Heart right ventricle (tissue), 16 donors: Measurements from ENCODE around the gene FYB1. TPM values are rescaled to one million over a fixed set of nuclear protein-coding genes. Genes with fewer than 3 reads are reported as not detected.

Source experiments
- ATAC-seq, 8 donors: fragments of 200-7000 bp; cut with Tn5 transposase; one replicate each; pipeline ENCODE4 v1.9.1; 2020; ENCODE audit warnings: mild to moderate bottlenecking in 8 of 8, moderate library complexity in 8 of 8, moderate number of reproducible peaks in 1 of 8
- DNase-seq, 2 donors: peaks; one replicate each; pipeline ENCODE4 v3.0.0-alpha.2; 2020
- H3K27ac ChIP-seq, 10 donors: fragments of 200-600 bp; sonication (generic) in 2 of 10; one replicate each; pipeline versions ENCODE4 v1.5.0 to v1.8.0; 2020 to 2022; ENCODE audit warnings: mild to moderate bottlenecking in 3 of 10
- H3K27me3 ChIP-seq, 7 donors: fragments of 200-600 bp; one replicate each; pipeline ENCODE4 v1.8.0; 2021 to 2022; ENCODE audit warnings: mild to moderate bottlenecking in 2 of 7
- H3K36me3 ChIP-seq, 9 donors: fragments of 200-600 bp; sonication (generic) in 1 of 9; one replicate each; pipeline versions ENCODE4 v1.5.0 to v1.8.0; 2020 to 2022; ENCODE audit warnings: mild to moderate bottlenecking in 2 of 9
- H3K4me1 ChIP-seq, 9 donors: fragments of 200-600 bp; sonication (generic) in 1 of 9; one replicate each; pipeline versions ENCODE4 v1.5.0 to v1.8.0; 2020 to 2022; ENCODE audit warnings: mild to moderate bottlenecking in 4 of 9
- H3K4me3 ChIP-seq, 10 donors: fragments of 200-600 bp; sonication (generic) in 2 of 10; one replicate each; pipeline versions ENCODE4 v1.5.0 to v1.8.0; 2020 to 2022; ENCODE audit warnings: mild to moderate bottlenecking in 7 of 10, moderate library complexity in 2 of 10
- H3K9me3 ChIP-seq, 11 donors: fragments of 200-600 bp in 10 of 11; sonication (generic) in 2 of 11; one replicate each; pipeline versions ENCODE4 v1.5.0 to v1.8.0; 2013 to 2022; ENCODE audit warnings: mild to moderate bottlenecking in 2 of 11, control low read depth in 1 of 11, moderate library complexity in 1 of 11
- CTCF ChIP-seq, 9 donors: fragments of 200-600 bp; sonication (generic) in 2 of 9; IDR thresholded peaks; one replicate each; pipeline versions ENCODE4 v1.5.0 to v1.8.0; 2021 to 2022; ENCODE audit warnings: antibody characterized with exemption in 9 of 9, mild to moderate bottlenecking in 5 of 9, moderate library complexity in 1 of 9
- WGBS, 2 donors: extraction: QIAGEN DNeasy Blood & Tissue Kit; methylation state at CpG; one replicate each; pipeline ENCODE4 v1.1.7; 2013; ENCODE audit warnings: inconsistent platforms in 1 of 2; 5-methylcytosine and 5-hydroxymethylcytosine counted together
- intact Hi-C, 10 donors: fragments of 100-400 bp; cut with DNase I; formaldehyde crosslinking; loops; one replicate each; pipeline versions ENCODE4 v1.11.1 to v1.14.2; 2022
- polyA plus RNA-seq, 2 donors: library from polyadenylated mRNA; stranded (reverse); fragments of 200-250 nt; gene quantifications; one replicate each; pipeline ENCODE4 v1.2.3, GENCODE V29; 2013
- total RNA-seq, 10 donors: library from RNA; stranded (reverse); fragmentation: NEBNext Ultra II Directional in 3 of 10; extraction: Animal tissue kit (Norgen Biotek cat#: 25700) in 3 of 10; gene quantifications; one replicate each; pipeline versions ENCODE4 v1.2.1 to v1.2.4, GENCODE V29; 2021 to 2023
- donor health status: Arrhythmogenic right ventricular cardiomyopathy.
- donor health status: ischemic (EF 13 %, LVEDD 7.1; RV severe dilation, severe dysfunction).
- donor health status: healthy with polysubstance abuse.
- donor health status: DM: no; HTN: yes; CAD: no.
- donor health status: DM: no; HTN: no; CAD: no.
- donor health status: ischemic (EF 25% LVEDD 6.9; RV normal size, moderate dysfunction).
- donor health status: ischemic (EF 25% LVEDD 5.7; RV mildly dilated, moderate dysfunction).
- donor health status: healthy.
- donor health status: DM: yes; HTN: yes; CAD: no.
- donor health status: Ischemic cardiomyopathy.
- donor health status: ischemic (EF 35%, LVEDD 5.7; RV mildly dilated, moderate dysfunction).
- donor health status: nonischemic (EF 11% LVEDD 7.7; RV severe dilation, severe dysfunction).
- donor health status: DM: yes; HTN: yes; CAD: no.
- donor health status: PGD.
- donor health status: ischemic (EF 29% LVEDD 5.4; RV normal size, mild dysfunction).
- donor health status: nonischemic (EF 23%, LVEDD 6.1; RV moderate dilation, normal function).

Gene FYB1
- total and polyA plus RNA-seq, 12 donors, result 0.61 to 33.8 (median 2.3) TPM

GRCh38 chr5:39116344-39117170 lies 102.8 kb downstream of the FYB1 start:
- peaks cover 0 to 7% (median 0%) of the 10 kb centered on the region in 9 donors for H3K4me1 ChIP-seq
- intact Hi-C loops, result no loop called here
- ATAC-seq, result no peak
- peaks cover 0 to 98% (median 0%) of the 10 kb centered on the region in 9 donors for H3K36me3 ChIP-seq
- H3K4me3 ChIP-seq, result no peak overlapping the region
- H3K27me3 ChIP-seq, result peaks cover 0 to 4% (median 0%) of the 10 kb centered on the region in 7 donors
- no peak for DNase-seq
- H3K9me3 ChIP-seq, result no peaks in the 10 kb centered on the region
- no peak overlapping the region for H3K27ac ChIP-seq
- 90 to 92% methylated on average over 3 of the region's 3 CpGs for WGBS, 2 donors
- TF ChIP-seq CTCF (IDR thresholded peaks at IDR 0.05), result no peak

- H3K4me3 ChIP-seq, result no peak overlapping the region
- peaks cover 0 to 98% (median 0%) of the 10 kb centered on the region in 9 donors for H3K36me3 ChIP-seq
- 61 to 72% methylated on average over 5 of the region's 5 CpGs for WGBS, 2 donors
Measured at GRCh38 chr5:39115644-39116343, 103.6 kb downstream of the FYB1 start.

GRCh38 chr5:39114155-39114554 lies 105.2 kb downstream of the FYB1 start:
- DNase-seq (no peak), ATAC-seq (no peak)
- intact Hi-C loops, result no loop called here
- peaks cover 0 to 98% (median 0%) of the 10 kb centered on the region in 9 donors for H3K36me3 ChIP-seq
- H3K4me3 ChIP-seq, result no peak overlapping the region
- H3K27me3 ChIP-seq, result peaks cover 0 to 4% (median 0%) of the 10 kb centered on the region in 7 donors
- TF ChIP-seq CTCF (IDR thresholded peaks at IDR 0.05), result no peak
- H3K9me3 ChIP-seq, result no peaks in the 10 kb centered on the region
- 85 to 87% methylated on average over 4 of the region's 4 CpGs for whole genome bisulfite sequencing, 2 donors
- peaks cover 0 to 7% (median 0%) of the 10 kb centered on the region in 9 donors for H3K4me1 ChIP-seq
- no peak overlapping the region for H3K27ac ChIP-seq

More at GRCh38 chr5:39115644-39116343, 103.6 kb downstream of the FYB1 start:
- intact Hi-C loops, result no loop called here
- Histone ChIP-seq H3K9me3 (no peaks in the 10 kb centered on the region), H3K4me1 (peaks cover 0 to 7% (median 0%) of the 10 kb centered on the region in 9 donors), H3K27me3 (peaks cover 0 to 4% (median 0%) of the 10 kb centered on the region in 7 donors), H3K27ac (peak overlapping the region in 1 of 10 donors; percentile 6)
- TF ChIP-seq CTCF (IDR thresholded peaks at IDR 0.05), result no peak
- DNase-seq (no peak), ATAC-seq (no peak)

DNA sequence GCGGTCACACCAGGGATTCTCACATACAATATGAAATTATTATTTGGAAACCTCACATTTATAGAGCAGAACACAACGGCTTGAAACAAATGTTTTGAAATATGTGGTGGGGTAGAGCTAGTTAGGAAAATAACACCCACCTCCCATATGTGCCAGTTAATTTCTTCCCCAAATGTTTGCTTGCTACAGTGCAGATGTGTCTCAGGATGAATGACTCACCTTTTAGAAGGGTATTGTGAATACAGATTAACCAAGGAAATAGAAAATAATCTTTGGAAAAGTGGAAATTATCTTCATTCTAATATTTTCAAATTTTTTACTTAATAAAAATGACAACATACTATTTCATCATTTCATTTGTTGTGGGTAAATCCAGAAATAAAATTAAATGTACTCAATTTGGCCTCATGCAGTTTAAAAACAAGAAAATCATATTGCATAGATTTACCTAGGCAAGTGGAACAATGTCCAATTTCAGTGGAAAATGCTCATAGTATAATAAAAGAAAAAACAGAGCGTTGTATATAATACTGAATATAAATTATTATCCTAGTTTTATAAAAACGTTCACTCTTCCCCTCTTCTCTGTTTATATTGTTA lies 105.9 kb downstream of the FYB1 start:
- H3K9me3 ChIP-seq, result no peaks in the 10 kb centered on the region
- no peak for TF ChIP-seq CTCF (IDR thresholded peaks at IDR 0.05)
- no peak overlapping the region for H3K4me3 ChIP-seq
- DNase-seq (no peak), ATAC-seq (no peak)
- peaks cover 0 to 7% (median 0%) of the 10 kb centered on the region in 9 donors for H3K4me1 ChIP-seq
- intact Hi-C loops, result no loop called here
- no peak overlapping the region for H3K27ac ChIP-seq
- H3K36me3 ChIP-seq, result peaks cover 0 to 98% (median 0%) of the 10 kb centered on the region in 9 donors
- 82 to 83% methylated on average over 4 of the region's 4 CpGs for WGBS, 2 donors
- H3K27me3 ChIP-seq, result peaks cover 0 to 4% (median 0%) of the 10 kb centered on the region in 7 donors
